ENCODE data around the gene SETX.

DNA sequence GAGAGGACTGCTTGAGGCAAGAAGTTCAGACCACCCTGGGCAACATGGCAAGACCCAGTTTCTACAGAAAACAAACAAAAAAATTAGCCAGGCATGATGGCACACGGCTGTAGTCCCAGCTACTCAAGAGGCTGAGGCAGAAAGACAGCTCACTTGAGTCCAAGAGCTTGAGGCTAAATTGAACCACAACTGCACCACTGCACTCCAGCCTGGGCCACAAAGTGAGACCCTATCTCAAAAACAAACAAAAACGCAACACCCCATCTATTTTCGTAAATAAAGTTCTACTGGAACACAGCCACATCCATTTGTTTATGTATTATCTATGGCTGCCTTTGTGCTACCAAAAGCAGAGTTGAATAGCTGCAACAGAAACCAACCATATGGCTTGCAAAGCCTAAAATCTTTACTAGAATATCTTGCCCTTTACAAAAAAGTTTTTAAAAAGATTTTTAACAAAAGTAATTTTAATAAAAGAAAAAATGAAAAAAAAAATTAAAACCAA, 67.5 kb downstream of the SETX start:
- TF ChIP-seq GATA2 (IDR thresholded peaks at IDR 0.05; ENCODE audit: low read depth, low read length) (no peak), GATA3 (IDR thresholded peaks at IDR 0.05; ENCODE audit: low read depth, low read length) (no peak)
